Measurements from ENCODE around the gene HSD17B7. TPM values are rescaled to one million over a fixed set of nuclear protein-coding genes. Genes with fewer than 3 reads are reported as not detected.

Gene HSD17B7
- total and polyA plus RNA-seq, 8 donors: 4.1 to 14.2 (median 6.8) TPM

- FAIRE-seq: no peak
- Histone ChIP-seq H3K27ac (no peak overlapping the region), H3K36me3 (no peaks in the 10 kb centered on the region), H3K4me3 (no peak overlapping the region), H3K27me3 (no peaks in the 10 kb centered on the region), H3K4me1 (no peaks in the 10 kb centered on the region), H3K9me3 (no peaks in the 10 kb centered on the region)
- intact Hi-C loops (cut with DNase I): no loop called here
- no peak for DNase-seq
- ATAC-seq: no peak
- WGBS, 2 donors: 73 to 80% methylated on average over 14 to 16 of the region's 16 CpGs
- no peak for TF ChIP-seq CTCF (IDR thresholded peaks at IDR 0.05)
Measured at GRCh38 chr1:162846256-162847212, 56.0 kb downstream of the HSD17B7 start.

GRCh38 chr1:162847839-162848453 lies 57.4 kb downstream of the HSD17B7 start:
- peak; percentile 48 to 95 (median 78) for DNase-seq
- Histone ChIP-seq H3K27me3 (no peaks in the 10 kb centered on the region), H3K4me1 (no peaks in the 10 kb centered on the region), H3K36me3 (no peaks in the 10 kb centered on the region), H3K4me3 (no peak overlapping the region), H3K27ac (no peak overlapping the region), H3K9me3 (no peaks in the 10 kb centered on the region)
- peak; percentile 86 to 96 (median 92) for TF ChIP-seq CTCF (IDR thresholded peaks at IDR 0.05)
- intact Hi-C loops (cut with DNase I): no loop called here
- peak; percentile 48 to 83 (median 79) for ATAC-seq
- 4% methylated on average over 3 of the region's 3 CpGs for WGBS, 2 donors
- peak; percentile 20 for FAIRE-seq

- ATAC-seq (no peak), FAIRE-seq (no peak)
- H3K4me1 ChIP-seq: no peaks in the 10 kb centered on the region
Measured at GRCh38 chr1:162849711-162850110, 59.2 kb downstream of the HSD17B7 start.

GRCh38 chr1:162851341-162851740 lies 60.8 kb downstream of the HSD17B7 start:
- no peaks in the 10 kb centered on the region for H3K4me1 ChIP-seq
- H3K4me3 ChIP-seq: no peak overlapping the region
- no peak for FAIRE-seq
- no peak overlapping the region for H3K27ac ChIP-seq
- H3K27me3 ChIP-seq: no peaks in the 10 kb centered on the region
- no peak for DNase-seq
- no peaks in the 10 kb centered on the region for H3K36me3 ChIP-seq
- intact Hi-C loops (cut with DNase I): loop anchor here in 2 of 3 donors (10.0 kb wide), 3 partner anchors 323 to 463 kb away; no protein-coding TSS in a partner anchor
- H3K9me3 ChIP-seq: no peaks in the 10 kb centered on the region
- no peak for TF ChIP-seq CTCF (IDR thresholded peaks at IDR 0.05)
- WGBS, 2 donors: 73 to 82% methylated on average over 1 of the region's 1 CpG
- ATAC-seq: no peak

More at GRCh38 chr1:162849711-162850110, 59.2 kb downstream of the HSD17B7 start:
- Histone ChIP-seq H3K27me3 (no peaks in the 10 kb centered on the region), H3K9me3 (no peaks in the 10 kb centered on the region), H3K4me3 (no peak overlapping the region), H3K36me3 (no peaks in the 10 kb centered on the region), H3K27ac (no peak overlapping the region)
- no peak for DNase-seq
- WGBS, 2 donors: 73 to 74% methylated on average over 2 of the region's 2 CpGs
- no peak for TF ChIP-seq CTCF (IDR thresholded peaks at IDR 0.05)
- intact Hi-C loops (cut with DNase I): loop anchor here in 2 of 3 donors (10.0 kb wide), 3 partner anchors 325 to 465 kb away; no protein-coding TSS in a partner anchor
